Psoas muscle (tissue), 8 donors: ENCODE data around the gene PXYLP1. TPM values are rescaled to one million over a fixed set of nuclear protein-coding genes. Genes with fewer than 3 reads are reported as not detected.
A peak's percentile ranks its signal among the peaks of the same experiment; 100 is the strongest.

Experiments
- ATAC-seq, 4 donors: fragments of 200-7000 bp; cut with Tn5 transposase; one replicate each; pipeline ENCODE4 v1.9.1; 2020; ENCODE audit warnings: moderate library complexity in 3 of 4, mild to moderate bottlenecking in 2 of 4
- DNase-seq, 2 donors: peaks; one replicate each; pipeline ENCODE4 v3.0.0-alpha.2; 2020
- H3K27ac ChIP-seq: fragments of 200-600 bp; one replicate; pipeline ENCODE4 v1.8.0; 2022
- H3K27me3 ChIP-seq, 3 donors: fragments of 200-600 bp in 1 of 3; one replicate each; pipeline versions ENCODE4 v1.6.1 to v1.8.0; 2013 to 2022; ENCODE audit warnings: low read length in 2 of 3, mild to moderate bottlenecking in 2 of 3, moderate library complexity in 1 of 3; ENCODE audit not compliant: insufficient read depth in 3 of 3
- H3K36me3 ChIP-seq, 2 donors: fragments of 200-600 bp in 1 of 2; one replicate each; pipeline versions ENCODE4 v1.6.1 to v1.8.0; 2013 to 2022; ENCODE audit warnings: low read depth in 1 of 2, mild to moderate bottlenecking in 1 of 2, moderate library complexity in 1 of 2; ENCODE audit not compliant: insufficient read depth in 1 of 2
- H3K4me1 ChIP-seq: fragments of 200-600 bp; one replicate; pipeline ENCODE4 v1.8.0; 2022
- H3K4me3 ChIP-seq: fragments of 200-600 bp; one replicate; pipeline ENCODE4 v1.8.0; 2022; ENCODE audit warnings: mild to moderate bottlenecking
- H3K9me3 ChIP-seq: fragments of 200-600 bp; one replicate; pipeline ENCODE4 v1.8.0; 2022
- WGBS, 3 donors: extraction: QIAGEN DNeasy Blood & Tissue Kit; methylation state at CpG; one replicate each; pipeline versions ENCODE4 v1.1.6 to v1.1.7; 2013; 5-methylcytosine and 5-hydroxymethylcytosine counted together
- intact Hi-C, 2 donors: fragments of 100-400 bp; cut with DNase I; formaldehyde crosslinking; loops; one replicate each; pipeline versions ENCODE4 v1.11.0 to v1.14.2; 2022
- long read RNA-seq, 2 donors: library from polyadenylated mRNA; unstranded; transcript quantifications; one replicate each; pipeline ENCODE4 v2.0.0, GENCODE V29; 2021
- polyA plus RNA-seq, 3 donors: library from polyadenylated mRNA; stranded (reverse); fragments of 200-250 nt; gene quantifications; one replicate each; pipeline ENCODE4 v1.2.3, GENCODE V29; 2013
- total RNA-seq, 4 donors: library from RNA; stranded (reverse); fragmentation: NEBNext Ultra II Directional in 2 of 4; extraction: Animal tissue kit (Norgen Biotek cat#: 25700) in 2 of 4; gene quantifications; one replicate each; pipeline versions ENCODE4 v1.2.1 to v1.2.4, GENCODE V29; 2021 to 2023
- TF ChIP-seq, protein P1 (sequence below): fragments of 200-600 bp; IDR thresholded peaks from one replicate; pipeline ENCODE4 v1.8.0; 2022; ENCODE audit warnings: antibody characterized with exemption
- donor health status: healthy with polysubstance abuse.
- donor health status: DM: no; HTN: no; CAD: no; lungs with moderate emphysema.
- donor health status: Bipolar disorder and iron deficiency.
- donor health status: healthy.
- donor health status: DM: yes; HTN: yes; CAD: no.
- donor health status: DM: no; HTN: no; CAD: no.
- donor health status: DM: no; HTN: no; CAD: no.
- donor health status: DM: yes; HTN: yes; CAD: no.

PXYLP1 gene
- 1 to 10 TPM; 1.8 to 6.8 (median 4.0) TPM for total RNA-seq
- polyA plus RNA-seq: 1 to 10 TPM in 2 of 3 donors, under 1 TPM in 1; 0.83 to 1.1 (median 1.1) TPM
- long read RNA-seq, donor 1, partial matches to known transcripts: 0 of 2 reads
- long read RNA-seq, donor 1, other reads (novel, unspliced or antisense): 2 of 2 reads
- long read RNA-seq, donor 2, partial matches to known transcripts: 0 of 3 reads
- long read RNA-seq, donor 2, other reads (novel, unspliced or antisense): 2 of 3 reads

GRCh38 chr3:141231101-141231951 lies at the start of gene PXYLP1:
Gene PXYLP1 (plus strand): TSS chr3:141231825. CDS start chr3:141260176, 28,351 bp downstream.
- Histone ChIP-seq H3K27me3 (no peaks in the 10 kb centered on the region), H3K4me1 (peaks cover 2% of the 10 kb centered on the region), H3K27ac (peak within 1 kb of the TSS; percentile 81), H3K36me3 (peaks cover 0 to 9% of the 10 kb centered on the region in 2 donors), H3K9me3 (no peaks in the 10 kb centered on the region), H3K4me3 (peak within 1 kb of the TSS; percentile 84)
- intact Hi-C loops: loop anchor here (2.0 kb wide), 2 partner anchors 25 to 47 kb away; no protein-coding TSS in a partner anchor
- peak; percentile 95 to 97 (median 96) for ATAC-seq
- peak; percentile 96 to 97 for DNase-seq
- 0 to 3% (median 1%) methylated on average over 57 to 92 of the region's 92 CpGs for WGBS, 3 donors
- TF ChIP-seq, protein P1, sequence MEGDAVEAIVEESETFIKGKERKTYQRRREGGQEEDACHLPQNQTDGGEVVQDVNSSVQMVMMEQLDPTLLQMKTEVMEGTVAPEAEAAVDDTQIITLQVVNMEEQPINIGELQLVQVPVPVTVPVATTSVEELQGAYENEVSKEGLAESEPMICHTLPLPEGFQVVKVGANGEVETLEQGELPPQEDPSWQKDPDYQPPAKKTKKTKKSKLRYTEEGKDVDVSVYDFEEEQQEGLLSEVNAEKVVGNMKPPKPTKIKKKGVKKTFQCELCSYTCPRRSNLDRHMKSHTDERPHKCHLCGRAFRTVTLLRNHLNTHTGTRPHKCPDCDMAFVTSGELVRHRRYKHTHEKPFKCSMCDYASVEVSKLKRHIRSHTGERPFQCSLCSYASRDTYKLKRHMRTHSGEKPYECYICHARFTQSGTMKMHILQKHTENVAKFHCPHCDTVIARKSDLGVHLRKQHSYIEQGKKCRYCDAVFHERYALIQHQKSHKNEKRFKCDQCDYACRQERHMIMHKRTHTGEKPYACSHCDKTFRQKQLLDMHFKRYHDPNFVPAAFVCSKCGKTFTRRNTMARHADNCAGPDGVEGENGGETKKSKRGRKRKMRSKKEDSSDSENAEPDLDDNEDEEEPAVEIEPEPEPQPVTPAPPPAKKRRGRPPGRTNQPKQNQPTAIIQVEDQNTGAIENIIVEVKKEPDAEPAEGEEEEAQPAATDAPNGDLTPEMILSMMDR: peak; percentile 90

GRCh38 chr3:141183606-141184005 lies 48.0 kb upstream of the PXYLP1 start:
- 60 to 90% (median 65%) methylated on average over 2 of the region's 2 CpGs for WGBS, 3 donors
- TF ChIP-seq, protein P1: no peak
- Histone ChIP-seq H3K4me3 (no peak overlapping the region), H3K36me3 (no peaks in the 10 kb centered on the region), H3K27ac (no peak overlapping the region), H3K4me1 (no peaks in the 10 kb centered on the region), H3K9me3 (no peaks in the 10 kb centered on the region), H3K27me3 (no peaks in the 10 kb centered on the region)
- intact Hi-C loops: no loop called here
- DNase-seq (no peak), ATAC-seq (no peak)

DNA sequence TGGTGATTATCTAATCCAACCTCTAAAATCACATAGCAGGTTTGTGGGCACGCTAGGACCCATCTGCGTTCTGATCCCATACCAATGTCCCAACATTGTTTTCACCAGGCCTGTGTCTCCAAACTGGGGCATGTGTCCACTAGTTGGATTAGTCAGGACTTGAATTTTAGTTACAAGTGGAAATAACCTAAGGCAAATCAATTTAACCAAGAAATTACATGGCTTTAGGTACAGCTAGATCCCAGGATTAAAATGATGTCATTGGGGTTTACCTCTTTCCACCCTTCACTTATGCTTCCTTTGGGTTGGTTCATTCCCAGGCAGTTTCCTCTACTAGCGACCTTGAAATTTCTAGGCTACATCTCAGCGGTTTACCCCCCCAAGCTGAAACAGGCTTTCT lies 47.2 kb upstream of the PXYLP1 start:
- Histone ChIP-seq H3K27ac (no peak overlapping the region), H3K4me3 (no peak overlapping the region), H3K4me1 (no peaks in the 10 kb centered on the region), H3K27me3 (no peaks in the 10 kb centered on the region), H3K36me3 (no peaks in the 10 kb centered on the region), H3K9me3 (no peaks in the 10 kb centered on the region)
- TF ChIP-seq, protein P1: no peak
- WGBS, 3 donors: 86 to 91% (median 89%) methylated on average over 4 of the region's 4 CpGs
- intact Hi-C loops: no loop called here
- no peak for DNase-seq
- no peak for ATAC-seq

DNA sequence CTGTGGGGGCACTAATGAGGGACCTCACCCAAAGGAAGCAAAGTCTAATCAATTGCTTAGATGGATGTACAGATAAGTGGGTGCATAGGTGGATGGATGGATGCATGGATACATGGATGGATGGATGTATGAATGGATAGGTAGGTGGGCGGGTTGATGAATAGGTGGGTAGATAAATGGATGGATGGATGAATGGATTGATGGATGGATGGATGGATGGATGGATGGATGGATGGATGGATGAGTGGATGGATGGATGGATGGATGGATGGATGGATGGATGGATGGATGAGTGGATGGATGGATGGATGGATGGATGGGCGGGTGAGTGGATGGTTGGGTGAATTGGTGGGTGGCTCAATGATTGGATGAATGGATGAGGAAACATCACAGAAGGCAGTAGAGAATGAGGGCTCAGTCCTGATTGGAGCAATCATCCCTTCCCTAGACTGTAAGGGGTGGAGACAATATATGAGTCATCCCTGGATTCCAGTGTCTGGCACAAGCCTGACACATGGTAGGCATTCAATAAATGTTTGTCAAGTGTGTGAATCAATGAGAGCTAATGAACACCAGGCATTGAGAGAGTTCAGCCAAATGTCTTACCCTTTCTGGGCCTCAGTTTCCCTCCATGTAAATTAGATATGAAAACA lies 40.4 kb upstream of the PXYLP1 start:
- DNase-seq (no peak), ATAC-seq (no peak)
- no peak overlapping the region for H3K4me3 ChIP-seq
- H3K9me3 ChIP-seq: no peaks in the 10 kb centered on the region
- no peaks in the 10 kb centered on the region for H3K4me1 ChIP-seq
- intact Hi-C loops: loop anchor here (2.0 to 10.0 kb wide), 3 partner anchors 144 to 296 kb away; no protein-coding TSS in a partner anchor
- no peaks in the 10 kb centered on the region for H3K27me3 ChIP-seq
- 61 to 97% (median 72%) methylated on average over 2 of the region's 2 CpGs for WGBS, 3 donors
- no peak overlapping the region for H3K27ac ChIP-seq
- TF ChIP-seq, protein P1: no peak
- H3K36me3 ChIP-seq: no peaks in the 10 kb centered on the region
